A673 (cell line): ENCODE results near the gene DOK4. TPM values are rescaled to one million over a fixed set of nuclear protein-coding genes. Genes with fewer than 3 reads are reported as not detected.
"Not testable (repeated sequence)": the region's sequence is repeated elsewhere in the genome, so short reads cannot be mapped to it uniquely, and the experiment has no call there.

ENCODE experiments used
- BruUV-seq: library from RNA; stranded (reverse); fragments of 400-500 nt; replicated peaks from 2 replicates; lab custom pipeline; 2021; lab: Mats Ljungman, UMichigan
- CTCF ChIA-PET: fragments of 300-600 bp; sonication (Branson Sonifier 250); formaldehyde crosslinking; loops from one replicate; lab custom pipeline; 2022; ENCODE audit warnings: antibody characterized with exemption; lab: Charles Lee
- POLR2A ChIA-PET: fragments of 300-600 bp; sonication (Branson Sonifier 250); formaldehyde crosslinking; loops from one replicate; lab custom pipeline; 2022; ENCODE audit warnings: antibody characterized with exemption; ENCODE audit not compliant: low non-redundant PET; lab: Charles Lee
- DNase-seq: peaks from one replicate; pipeline ENCODE4 v3.0.0-alpha.2; 2015; ENCODE audit warnings: low spot score
- H3K27ac ChIP-seq: fragments of 200-600 bp; sonication (generic); 2 replicates; pipeline ENCODE4 v1.5.1; 2016; ENCODE audit warnings: mixed run types, low read depth, mild to moderate bottlenecking, mixed read lengths, antibody characterized with exemption, low read length; ENCODE audit not compliant: poor library complexity, severe bottlenecking
- H3K27me3 ChIP-seq: fragments of 200-600 bp; sonication (generic); replicated peaks from 2 replicates; pipeline ENCODE4 v1.6.1; 2017; ENCODE audit warnings: mixed run types, low read depth, mild to moderate bottlenecking, mixed read lengths, antibody characterized with exemption, low read length; ENCODE audit not compliant: insufficient read depth, poor library complexity
- H3K36me3 ChIP-seq: fragments of 200-600 bp; sonication (generic); 2 replicates; pipeline ENCODE4 v1.6.1; 2016; ENCODE audit warnings: mixed run types, mild to moderate bottlenecking, mixed read lengths, antibody characterized with exemption, low read length; ENCODE audit not compliant: insufficient read depth, poor library complexity, severe bottlenecking
- H3K4me1 ChIP-seq: fragments of 200-600 bp; sonication (generic); 2 replicates; pipeline ENCODE4 v1.6.1; 2017; ENCODE audit warnings: mixed run types, mild to moderate bottlenecking, mixed read lengths, antibody characterized with exemption, low read length; ENCODE audit not compliant: insufficient read depth, poor library complexity, severe bottlenecking
- H3K4me3 ChIP-seq: fragments of 200-600 bp; sonication (generic); 2 replicates; pipeline ENCODE4 v1.5.1; 2016; ENCODE audit warnings: low read depth, mixed run types, mild to moderate bottlenecking, mixed read lengths, low read length; ENCODE audit not compliant: poor library complexity, severe bottlenecking
- H3K9me3 ChIP-seq: fragments of 200-600 bp; sonication (generic); 2 replicates; pipeline ENCODE4 v1.6.1; 2016; ENCODE audit warnings: mixed run types, low read depth, mild to moderate bottlenecking, mixed read lengths, antibody characterized with exemption, low read length; ENCODE audit not compliant: poor library complexity, severe bottlenecking
- CTCF ChIP-seq: fragments of 300-800, 200-600 bp; sonication (generic); conservative IDR thresholded peaks from 2 replicates; pipeline ENCODE4 v1.5.1; 2017; ENCODE audit warnings: low read depth, mild to moderate bottlenecking, antibody characterized with exemption, low read length, moderate library complexity, mixed read lengths
- EZH2 ChIP-seq: fragments of 200-600 bp; sonication (generic); IDR thresholded peaks from 2 replicates; pipeline ENCODE4 v1.6.1; 2017; ENCODE audit warnings: borderline replicate concordance, low read depth, mild to moderate bottlenecking, mixed read lengths, antibody characterized with exemption, low read length; ENCODE audit not compliant: poor library complexity, severe bottlenecking
- intact Hi-C: fragments of 100-400 bp; cut with micrococcal nuclease; formaldehyde crosslinking; loops from one replicate; pipeline ENCODE4 v1.10.0; 2022; ENCODE audit not compliant: unreplicated experiment
- total RNA-seq: library from RNA; stranded (reverse); gene quantifications from 2 replicates; pipeline ENCODE4 v1.2.3, GENCODE V29; 2021

DOK4 gene
- total RNA-seq, 1 experiment from 2014 or later: 14.3 TPM

DNA sequence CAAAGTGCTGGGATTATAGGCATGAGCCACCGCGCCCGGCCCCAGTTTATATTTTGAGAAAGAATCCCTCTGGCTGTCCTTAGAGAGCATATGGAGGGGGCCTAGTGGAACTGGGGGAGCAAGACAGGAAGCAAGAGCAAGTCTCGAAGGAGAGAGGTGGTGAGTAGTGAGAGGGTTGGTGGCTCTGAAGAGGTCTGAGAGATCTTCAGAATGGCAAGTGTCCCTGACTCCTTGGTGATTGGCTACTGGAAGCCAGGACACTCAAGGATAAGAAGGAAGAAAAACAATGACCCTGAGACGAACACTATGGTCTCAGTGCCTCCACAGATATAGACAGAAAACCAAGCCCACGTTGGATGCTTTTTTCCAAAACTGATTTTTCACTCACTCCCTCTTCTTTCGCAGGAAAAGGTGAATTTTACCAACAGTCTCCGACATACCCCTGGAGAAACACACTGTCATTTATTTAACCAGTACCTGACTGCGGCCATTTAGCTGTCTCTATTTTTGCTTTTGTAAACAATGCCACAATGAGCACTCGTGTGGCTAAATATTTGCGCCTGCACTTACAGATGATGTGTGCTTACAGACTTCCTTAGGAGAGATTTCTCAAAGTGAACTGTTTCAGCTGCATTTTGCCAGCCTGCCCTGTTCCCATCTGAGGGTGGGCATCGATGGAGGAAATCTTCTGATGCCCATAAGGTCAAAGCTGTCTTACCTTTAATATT is 15.9 kb upstream of the DOK4 start:
- no peaks in the 10 kb centered on the region for H3K9me3 ChIP-seq
- intact Hi-C loops: no loop called here
- no peaks in the 10 kb centered on the region for H3K36me3 ChIP-seq
- no peaks in the 10 kb centered on the region for H3K4me1 ChIP-seq
- no peak overlapping the region for H3K27ac ChIP-seq
- ChIA-PET CTCF (no interaction called here), POLR2A (no interaction called here)
- no TSS peak for BruUV-seq
- DNase-seq: no peak
- no peaks in the 10 kb centered on the region for H3K27me3 ChIP-seq
- H3K4me3 ChIP-seq: no peak overlapping the region
- TF ChIP-seq CTCF (no peak), EZH2 (no peak)

GRCh38 chr16:57501492-57501891 is 15.2 kb upstream of the DOK4 start:
- intact Hi-C loops: no loop called here
- no peak for DNase-seq
- no peak overlapping the region for H3K4me3 ChIP-seq
- no peaks in the 10 kb centered on the region for H3K4me1 ChIP-seq
- POLR2A ChIA-PET: no interaction called here
- no TSS peak for BruUV-seq
- H3K27ac ChIP-seq: no peak overlapping the region
- no peak for TF ChIP-seq CTCF
- no peak for TF ChIP-seq EZH2
- H3K27me3 ChIP-seq: no peaks in the 10 kb centered on the region
- no peaks in the 10 kb centered on the region for H3K9me3 ChIP-seq
- no peaks in the 10 kb centered on the region for H3K36me3 ChIP-seq
- CTCF ChIA-PET: no interaction called here

GRCh38 chr16:57500578-57501111 is 14.4 kb upstream of the DOK4 start:
- CTCF ChIA-PET: no interaction called here
- H3K4me1 ChIP-seq: no peaks in the 10 kb centered on the region
- BruUV-seq: no TSS peak
- no peak overlapping the region for H3K4me3 ChIP-seq
- TF ChIP-seq CTCF (no peak), EZH2 (no peak)
- POLR2A ChIA-PET: no interaction called here
- H3K27ac ChIP-seq: no peak overlapping the region
- intact Hi-C loops: no loop called here
- H3K9me3 ChIP-seq: no peaks in the 10 kb centered on the region
- H3K36me3 ChIP-seq: no peaks in the 10 kb centered on the region
- no peak for DNase-seq
- H3K27me3 ChIP-seq: no peaks in the 10 kb centered on the region

GRCh38 chr16:57499941-57500340 is 13.6 kb upstream of the DOK4 start:
- CTCF ChIA-PET: interaction anchor here (0.7 kb wide), 1 partner anchor 622 kb away, joined by 3 read pairs; no protein-coding TSS in a partner anchor
- POLR2A ChIA-PET, H3K27ac ChIP-seq, H3K36me3 ChIP-seq, H3K4me3 ChIP-seq, H3K4me1 ChIP-seq, H3K9me3 ChIP-seq, H3K27me3 ChIP-seq, BruUV-seq, DNase-seq, intact Hi-C loops: not testable (repeated sequence)
